GM19467 (cell line): ENCODE measurements around the gene MYO9A.
"Not testable (repeated sequence)": the region's sequence is repeated elsewhere in the genome, so short reads cannot be mapped to it uniquely, and the experiment has no call there.

Source experiments
- ATAC-seq: cut with Tn5 transposase; IDR thresholded peaks from one replicate; pipeline ENCODE4 v1.9.1; 2021; ENCODE audit warnings: mild to moderate bottlenecking, moderate library complexity; ENCODE audit not compliant: unreplicated experiment

Gene MYO9A

DNA sequence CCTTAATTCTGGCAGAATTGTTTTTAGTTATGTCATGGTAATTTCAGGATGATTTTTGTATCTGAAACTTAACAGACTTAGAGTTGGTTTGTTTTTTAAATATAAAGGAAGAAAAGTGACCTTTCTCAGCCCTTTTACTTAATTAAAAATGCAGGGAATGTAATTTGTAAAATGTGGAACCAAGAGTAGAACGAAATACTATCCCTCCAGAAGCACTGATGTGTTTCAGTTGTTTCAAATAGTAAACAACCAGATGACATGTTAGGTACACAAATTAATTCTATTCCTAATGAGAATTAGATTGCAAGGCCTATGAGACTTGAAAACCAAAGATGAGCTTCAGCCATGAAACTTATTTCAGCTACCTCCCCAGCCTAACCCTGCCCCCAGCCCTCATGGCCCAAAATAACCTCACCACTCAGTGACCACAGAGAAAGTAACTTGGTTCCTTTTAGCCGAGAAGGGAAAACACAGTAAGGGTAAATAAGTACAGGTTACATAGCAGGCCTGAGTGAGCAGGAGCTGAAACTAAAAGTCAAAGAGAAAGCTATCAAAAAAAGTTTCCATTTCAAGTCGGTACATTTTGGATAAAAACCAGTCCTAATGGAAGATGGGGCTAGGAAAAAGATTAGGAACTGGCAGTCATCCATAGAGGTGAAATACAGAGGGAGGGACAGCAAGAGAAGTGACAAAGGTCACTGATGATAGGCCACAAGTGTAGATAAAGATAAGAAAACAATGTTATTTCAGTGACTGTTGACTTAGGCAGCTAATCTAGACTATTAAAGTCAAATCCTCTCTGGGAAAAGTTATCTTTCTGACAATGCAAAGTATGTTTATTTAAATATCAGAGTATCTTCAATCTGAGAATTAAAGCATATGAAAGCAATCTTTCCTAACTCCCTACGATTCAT, 23.5 kb upstream of the MYO9A start:
- peak; percentile 97 for ATAC-seq

GRCh38 chr15:72140088-72140487, 22.1 kb upstream of the MYO9A start:
- ATAC-seq = no peak

DNA sequence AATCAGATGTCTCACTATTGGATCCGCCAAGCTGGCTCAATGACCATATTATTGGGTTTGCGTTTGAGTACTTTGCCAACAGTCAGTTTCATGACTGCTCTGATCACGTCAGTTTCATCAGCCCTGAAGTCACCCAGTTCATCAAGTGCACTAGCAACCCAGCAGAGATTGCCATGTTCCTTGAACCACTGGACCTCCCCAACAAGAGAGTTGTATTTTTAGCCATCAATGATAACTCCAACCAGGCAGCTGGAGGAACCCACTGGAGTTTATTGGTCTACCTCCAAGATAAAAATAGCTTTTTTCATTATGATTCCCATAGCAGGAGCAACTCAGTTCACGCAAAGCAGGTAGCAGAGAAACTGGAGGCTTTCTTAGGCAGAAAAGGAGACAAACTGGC, 21.7 kb upstream of the MYO9A start:
- no peak for ATAC-seq

DNA sequence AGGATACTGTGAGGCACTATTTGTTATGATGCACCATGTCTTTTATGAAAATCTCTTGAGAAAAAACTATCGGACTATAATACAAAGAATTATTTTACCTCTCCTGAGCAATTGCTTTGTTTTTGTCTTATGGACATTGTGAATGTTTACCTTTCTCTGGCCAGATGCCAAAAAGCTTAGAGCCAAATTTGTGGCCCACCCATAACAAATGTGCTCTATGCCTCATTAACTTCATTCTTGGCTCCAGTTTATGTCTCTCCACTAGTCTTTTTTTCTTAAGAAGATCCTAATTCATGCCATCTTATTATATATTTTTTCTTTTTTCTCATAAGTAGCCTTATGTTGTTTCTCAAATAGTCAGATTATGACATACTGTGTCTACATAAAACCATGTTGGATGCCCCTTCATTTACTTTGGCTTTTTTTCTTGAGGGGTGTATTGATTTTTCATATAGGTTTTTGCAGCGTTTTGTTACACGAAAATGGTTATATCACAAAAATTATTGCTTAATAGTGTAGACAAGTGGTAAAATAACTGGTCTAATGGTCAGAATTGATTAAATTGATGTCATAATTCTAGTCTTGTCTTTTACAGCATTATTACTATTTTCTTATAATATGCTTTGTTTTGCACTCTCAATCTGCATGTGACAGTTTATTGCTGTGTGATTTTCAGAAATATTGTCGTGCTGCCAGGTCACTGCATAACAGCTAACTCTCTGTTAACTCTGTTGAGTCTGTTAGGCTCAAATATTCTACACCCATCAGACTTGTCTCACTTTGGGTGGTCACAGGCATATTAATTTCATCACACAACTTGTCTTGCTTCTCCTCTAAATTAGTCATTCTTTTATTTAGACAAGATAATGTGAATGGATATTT, 18.5 kb upstream of the MYO9A start:
- no peak for ATAC-seq

DNA sequence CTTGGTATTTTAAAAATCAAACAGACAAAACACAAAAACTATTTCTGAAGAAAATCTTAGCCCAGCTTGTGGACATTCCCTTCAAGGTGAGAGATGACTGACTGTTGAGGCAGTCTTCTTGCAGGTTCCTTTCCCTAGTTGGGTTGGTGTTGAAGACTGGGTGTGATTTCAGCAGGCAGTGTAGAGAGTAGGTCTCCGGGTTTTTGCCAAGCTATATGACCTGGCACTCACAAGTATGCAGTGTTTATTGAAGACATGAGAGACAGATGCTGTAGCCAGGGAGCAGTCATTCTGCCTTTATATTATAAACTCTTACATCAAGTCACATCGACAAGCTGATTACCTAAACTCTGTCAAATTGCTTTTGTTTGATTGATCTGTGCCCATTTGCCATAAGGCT, 17.8 kb upstream of the MYO9A start:
- ATAC-seq = no peak

DNA sequence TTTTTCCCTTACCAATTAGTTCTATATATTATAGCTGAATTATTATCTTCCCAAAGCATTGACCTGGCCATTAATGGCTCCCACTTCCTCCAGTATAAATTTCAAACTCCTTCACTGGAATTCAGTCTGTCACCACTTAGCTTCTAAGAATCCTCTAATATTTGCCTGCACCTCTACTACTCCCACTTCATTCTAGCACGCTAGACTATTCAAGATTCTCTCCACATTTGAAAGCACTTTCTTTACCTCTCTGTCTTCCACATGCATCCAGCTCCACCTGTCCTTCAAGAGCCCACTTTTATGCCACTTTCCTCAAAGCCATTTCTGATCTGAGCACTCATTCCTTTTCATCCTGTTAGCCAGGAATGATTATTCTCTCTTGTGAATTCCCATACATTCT, 15.3 kb upstream of the MYO9A start:
- no peak for ATAC-seq

DNA sequence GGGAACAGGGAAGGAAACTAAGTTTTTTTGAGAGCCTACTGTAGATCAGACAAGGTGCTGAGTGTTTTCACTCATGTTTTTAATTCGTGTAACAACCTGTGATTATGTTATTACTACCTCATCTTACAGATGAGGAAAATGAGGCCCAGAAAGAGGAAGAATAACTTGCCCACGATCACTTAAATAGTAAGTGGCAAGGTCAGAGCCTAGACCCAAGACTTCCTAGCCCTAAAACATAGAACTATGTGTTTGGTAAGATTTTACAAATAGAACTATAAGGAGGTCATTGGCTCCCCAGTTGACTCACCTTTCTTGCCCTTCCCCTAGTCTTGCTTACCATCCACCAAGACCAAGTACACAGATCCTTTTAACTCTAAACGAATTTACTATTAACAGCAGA, 14.0 kb upstream of the MYO9A start:
- no peak for ATAC-seq

DNA sequence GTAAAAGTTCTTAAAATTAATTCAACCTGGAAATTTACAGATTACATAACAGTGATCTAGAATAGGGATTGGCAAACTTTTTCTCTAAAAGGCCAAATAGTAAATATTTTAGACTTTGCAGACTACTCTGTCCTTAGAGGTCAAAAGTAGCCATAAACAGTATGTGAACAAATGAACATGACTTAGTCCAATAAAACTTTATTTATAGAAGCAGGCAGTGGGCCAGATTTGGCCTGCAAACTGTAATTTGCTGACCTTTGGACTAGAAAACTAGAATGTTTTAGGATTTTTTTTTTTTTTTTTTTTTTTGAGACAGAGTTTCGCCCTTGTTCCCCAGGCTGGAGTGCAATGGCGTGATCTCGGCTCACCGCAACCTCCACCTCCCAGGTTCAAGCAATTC, 12.3 kb upstream of the MYO9A start:
- no peak for ATAC-seq

DNA sequence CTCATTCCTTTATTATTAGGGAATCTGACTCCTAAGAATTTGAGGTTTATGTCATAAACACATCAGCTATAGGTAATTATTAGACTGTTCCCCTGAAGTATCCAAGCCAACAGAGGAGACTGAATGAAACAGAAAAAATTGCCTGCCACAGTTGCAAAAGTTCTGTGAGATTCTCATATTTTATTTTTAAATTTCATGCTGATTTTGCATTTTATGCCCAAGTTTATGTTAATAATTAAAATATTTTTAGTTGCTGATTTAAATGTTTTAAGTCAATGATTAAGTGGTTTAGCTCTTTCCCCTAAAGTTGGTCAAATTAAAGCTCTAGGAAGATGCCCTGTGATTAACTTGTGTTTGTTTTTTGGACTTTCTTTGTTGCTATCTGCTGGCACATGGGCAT, 10.4 kb upstream of the MYO9A start:
- ATAC-seq = no peak

DNA sequence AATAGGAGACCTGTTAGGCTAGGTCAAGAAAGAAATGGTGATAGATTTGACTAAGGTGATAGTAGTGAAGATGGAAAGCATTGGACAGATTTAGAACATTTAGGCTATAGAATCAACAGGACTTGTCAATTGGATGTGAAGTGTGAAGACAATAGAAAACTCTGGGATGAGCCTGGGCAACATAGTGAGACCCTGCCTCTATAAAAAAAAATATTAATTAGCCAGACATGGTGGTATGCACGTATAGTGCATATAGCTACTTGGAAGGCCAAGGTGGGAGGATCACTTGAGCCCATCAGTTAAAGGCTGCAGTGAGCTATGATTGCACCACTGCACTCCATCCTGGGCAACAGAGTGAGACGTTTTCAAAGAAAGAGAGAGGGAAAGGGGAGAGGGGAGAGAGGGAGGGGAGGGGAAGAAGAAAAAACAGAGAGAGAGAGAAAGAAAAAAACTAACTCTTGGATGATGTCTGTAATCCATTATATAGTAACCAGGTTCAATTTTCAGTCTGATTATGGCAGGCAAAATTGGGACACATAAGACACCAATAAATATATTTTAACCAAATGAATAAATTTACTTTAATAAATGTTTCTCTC, 9.9 kb upstream of the MYO9A start:
- no peak for ATAC-seq

- no peak for ATAC-seq
These were observed 6.3 kb upstream of the MYO9A start for GRCh38 chr15:72124218-72124617.

DNA sequence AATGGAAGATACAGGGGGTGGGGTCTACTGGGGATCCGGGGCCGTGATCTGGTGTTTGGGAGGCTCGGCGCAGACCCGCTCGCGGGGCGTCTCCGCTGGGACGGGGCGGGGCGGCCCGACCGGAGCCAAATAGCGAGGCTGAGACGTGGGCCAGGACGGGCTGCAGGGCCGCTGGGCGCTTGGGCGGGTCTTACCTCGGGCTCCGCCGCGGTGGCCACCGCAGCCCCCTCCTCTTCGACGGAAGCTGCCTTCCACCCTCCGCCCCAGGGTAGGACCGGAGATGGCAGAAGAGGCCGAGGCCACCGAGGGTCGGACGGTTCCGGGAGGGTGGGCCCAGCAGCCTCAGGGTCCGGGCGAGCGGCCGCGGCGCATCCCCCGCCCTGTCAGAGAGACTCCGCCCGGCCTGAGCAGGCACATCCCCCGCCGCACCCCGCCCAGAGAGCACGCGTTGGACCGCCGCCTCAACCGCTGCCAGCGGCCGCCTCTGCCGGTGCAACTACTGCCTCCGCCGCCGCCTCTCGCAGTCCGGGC, 399 bp downstream of the MYO9A start:
- ATAC-seq = peak; percentile 54

DNA sequence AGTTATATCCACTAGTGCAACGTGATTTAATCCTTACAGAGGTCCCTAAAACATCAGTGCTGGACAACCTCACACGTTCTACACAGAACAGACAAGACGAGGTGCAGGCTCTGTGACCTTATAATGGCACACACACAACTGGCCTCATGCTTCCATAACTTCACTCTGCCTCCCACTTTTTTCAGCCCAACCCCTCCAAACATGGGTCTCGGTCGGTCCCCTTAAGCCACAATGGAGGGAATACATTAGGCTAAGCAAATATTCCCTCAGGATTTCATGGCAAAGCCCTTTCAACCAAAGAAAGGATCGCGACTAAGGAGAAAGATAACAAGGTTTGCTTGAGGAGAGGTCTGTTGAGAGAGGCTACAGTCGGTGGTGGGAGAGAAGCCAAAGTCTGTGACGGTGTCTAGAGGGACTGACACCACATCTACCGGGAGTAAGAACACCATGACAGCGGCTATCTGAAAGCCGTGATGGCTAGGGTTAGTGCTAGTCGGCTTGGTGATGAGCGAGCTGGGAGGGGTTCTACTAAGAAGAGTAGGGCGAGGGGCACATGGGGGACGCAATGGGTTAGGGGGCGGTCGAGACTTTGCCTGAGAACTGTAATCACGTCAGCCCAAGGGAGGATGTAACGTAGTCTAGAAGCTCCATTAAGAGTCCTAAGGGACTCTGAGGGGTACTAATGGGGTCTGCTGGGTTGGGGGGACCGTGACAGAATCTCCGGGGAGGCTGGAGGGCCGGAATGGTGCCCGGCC, 1.0 kb downstream of the MYO9A start:
- ATAC-seq = no peak

DNA sequence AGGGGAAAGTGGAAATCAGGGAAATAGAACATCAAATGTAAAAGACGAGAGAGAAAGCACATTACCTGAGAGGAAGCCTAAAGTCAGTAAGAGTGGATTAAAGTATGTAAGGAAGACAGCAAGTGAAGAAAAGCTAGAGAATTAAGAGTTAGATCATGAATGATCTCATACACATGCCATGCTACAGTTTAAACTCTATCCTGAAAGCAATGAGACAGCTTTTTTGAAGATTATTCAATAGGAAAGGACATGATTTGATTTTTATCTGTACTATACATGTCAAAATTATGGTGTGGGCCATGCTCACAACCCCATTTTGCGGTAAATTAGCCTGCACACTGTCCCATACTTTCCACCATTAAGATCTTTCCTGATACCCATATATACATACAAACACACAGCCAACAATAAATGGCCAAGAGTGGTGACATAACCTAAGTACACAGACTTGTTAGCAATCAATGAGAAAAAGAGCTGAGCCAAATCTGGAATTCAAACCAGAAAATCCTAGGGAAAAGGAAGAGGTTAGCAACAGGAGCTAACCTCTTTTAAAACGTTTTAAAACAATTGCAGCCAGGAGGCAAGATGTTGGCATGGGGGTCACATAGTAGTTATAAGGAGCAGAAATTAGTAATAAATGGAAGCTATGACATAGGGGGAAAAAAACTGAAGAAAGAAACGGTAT, 4.5 kb downstream of the MYO9A start:
- ATAC-seq = no peak

- no peak for ATAC-seq
These were observed 5.1 kb downstream of the MYO9A start for GRCh38 chr15:72112805-72113204.

DNA sequence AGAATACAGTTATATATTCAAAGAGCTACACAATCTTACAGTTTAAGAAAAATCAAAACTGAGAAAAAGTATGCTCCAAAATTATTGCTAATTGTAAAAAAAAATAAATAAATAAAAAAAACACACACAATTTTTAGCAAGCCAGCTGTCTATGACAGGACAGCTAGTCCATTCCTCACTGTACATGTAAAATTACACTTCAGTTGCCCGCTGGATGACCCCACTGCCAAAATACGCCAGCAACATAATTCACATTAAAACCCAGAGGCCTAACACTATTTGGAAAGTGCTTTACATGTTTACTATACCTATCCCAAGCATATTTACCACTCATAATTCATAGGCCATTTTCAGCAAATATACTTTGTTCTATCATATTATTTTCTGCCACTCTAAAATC, 5.8 kb downstream of the MYO9A start:
- ATAC-seq = no peak

- no peak for ATAC-seq
These were observed 7.6 kb downstream of the MYO9A start for GRCh38 chr15:72110355-72110754.

- ATAC-seq = no peak
These were observed 11.9 kb downstream of the MYO9A start for GRCh38 chr15:72106068-72106467.

DNA sequence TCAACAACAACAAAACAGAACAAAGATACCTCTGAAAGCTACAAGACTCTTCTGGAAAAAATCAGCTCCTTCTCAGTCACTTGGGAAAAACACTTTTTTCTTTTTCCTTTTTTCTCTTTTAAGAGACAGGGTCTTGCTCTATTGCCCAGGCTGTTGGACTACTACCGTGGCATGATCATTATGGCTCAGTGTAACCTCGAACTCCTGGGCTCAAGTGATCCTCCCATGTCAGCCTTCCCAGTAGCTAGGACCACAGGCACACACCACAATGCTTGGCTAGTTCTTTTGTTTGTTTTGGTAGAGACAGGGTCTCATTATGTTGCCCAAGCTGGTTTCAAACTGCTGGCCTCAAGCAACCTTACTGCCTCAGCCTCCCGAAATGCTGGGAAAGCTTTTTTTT, 12.8 kb downstream of the MYO9A start:
- no peak for ATAC-seq

DNA sequence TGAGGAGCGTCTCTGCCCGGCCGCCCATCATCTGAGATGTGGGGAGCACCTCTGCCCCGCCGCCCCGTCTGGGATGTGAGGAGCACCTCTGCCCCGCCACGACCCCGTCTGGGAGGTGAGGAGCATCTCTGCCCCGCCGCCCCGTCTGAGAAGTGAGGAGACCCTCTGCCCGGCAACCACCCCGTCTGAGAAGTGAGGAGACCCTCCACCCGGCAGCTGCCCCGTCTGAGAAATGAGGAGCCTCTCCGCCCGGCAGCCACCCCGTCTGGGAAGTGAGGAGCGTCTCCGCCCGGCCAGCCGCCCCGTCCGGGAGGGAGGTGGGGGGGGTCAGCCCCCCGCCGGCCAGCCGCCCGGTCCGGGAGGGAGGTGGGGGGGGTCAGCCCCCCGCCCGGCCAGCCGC, 17.4 kb downstream of the MYO9A start:
- not testable (repeated sequence) for ATAC-seq
